ENCODE data around the gene SPATA2L.
A peak's percentile ranks its signal among the peaks of the same experiment; 100 is the strongest.

DNA sequence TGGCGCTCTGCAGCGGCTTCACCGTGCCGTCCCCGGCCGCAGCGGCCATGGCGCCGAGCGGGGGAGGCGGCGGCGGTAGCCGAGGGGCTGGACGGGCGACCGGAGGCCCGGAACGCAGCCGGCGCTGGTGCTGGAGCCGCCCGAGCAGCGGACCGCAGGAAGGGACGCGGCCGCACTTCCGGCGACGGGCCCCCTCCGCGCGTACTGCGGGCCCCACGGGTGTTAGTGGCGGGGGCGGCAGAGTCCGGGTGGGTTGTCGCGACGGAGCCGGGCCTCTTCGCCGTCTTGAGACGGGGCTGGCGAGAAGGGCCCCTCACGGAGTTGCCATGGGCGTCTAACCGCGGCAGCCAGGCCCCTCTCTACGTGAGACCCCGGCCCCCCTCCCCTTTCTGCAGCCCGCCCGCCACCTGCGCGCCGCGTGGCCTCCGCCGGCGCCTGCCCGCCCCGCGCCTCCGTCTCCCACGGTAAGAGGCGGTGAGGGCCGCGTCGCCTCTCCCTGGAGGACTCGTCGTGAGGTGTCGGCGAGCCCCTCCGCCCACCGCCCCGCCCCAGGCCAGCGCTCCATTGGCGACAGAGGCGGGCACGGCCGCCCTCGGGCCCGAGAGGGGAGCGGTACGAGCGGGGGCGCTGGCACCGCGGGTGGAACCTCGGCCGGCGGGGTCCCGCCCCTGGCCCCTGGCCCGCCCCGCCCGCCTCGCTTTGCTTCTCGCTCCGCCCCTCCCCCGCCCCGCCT is 19.5 kb upstream of the SPATA2L start, which contains the start of the genes VPS9D1 and ZNF276:
- TF ChIP-seq CTCF (conservative IDR thresholded peaks at IDR 0.05) = no peak
- peak; percentile 38; the same call in 1 of the 2 replicates for TF ChIP-seq ZFX (IDR thresholded peaks at IDR 0.05)

Data from C4-2B (cell line).